HFF-Myc (cell line): Measurements from ENCODE around the gene CCDC112.

Experiments used
- DNase-seq: peaks from one replicate; pipeline ENCODE4 v3.0.0-alpha.2; 2011; ENCODE audit warnings: low read depth; ENCODE audit errors: extremely low read depth
- H3K4me3 ChIP-seq: replicated peaks from 2 replicates; pipeline ENCODE4 v1.5.1; 2011; ENCODE audit warnings: low read depth, mild to moderate bottlenecking, control low read depth, low read length
- TF ChIP-seq, protein P1 (sequence below): IDR thresholded peaks from 2 replicates; pipeline ENCODE4 v1.5.1; 2012; ENCODE audit warnings: mild to moderate bottlenecking, low read depth, low read length, control low read depth; ENCODE audit errors: missing control alignments

Gene CCDC112

GRCh38 chr5:115229606-115230005 is 66.8 kb downstream of the CCDC112 start:
- H3K4me3 ChIP-seq = no peak overlapping the region
- TF ChIP-seq, protein P1, sequence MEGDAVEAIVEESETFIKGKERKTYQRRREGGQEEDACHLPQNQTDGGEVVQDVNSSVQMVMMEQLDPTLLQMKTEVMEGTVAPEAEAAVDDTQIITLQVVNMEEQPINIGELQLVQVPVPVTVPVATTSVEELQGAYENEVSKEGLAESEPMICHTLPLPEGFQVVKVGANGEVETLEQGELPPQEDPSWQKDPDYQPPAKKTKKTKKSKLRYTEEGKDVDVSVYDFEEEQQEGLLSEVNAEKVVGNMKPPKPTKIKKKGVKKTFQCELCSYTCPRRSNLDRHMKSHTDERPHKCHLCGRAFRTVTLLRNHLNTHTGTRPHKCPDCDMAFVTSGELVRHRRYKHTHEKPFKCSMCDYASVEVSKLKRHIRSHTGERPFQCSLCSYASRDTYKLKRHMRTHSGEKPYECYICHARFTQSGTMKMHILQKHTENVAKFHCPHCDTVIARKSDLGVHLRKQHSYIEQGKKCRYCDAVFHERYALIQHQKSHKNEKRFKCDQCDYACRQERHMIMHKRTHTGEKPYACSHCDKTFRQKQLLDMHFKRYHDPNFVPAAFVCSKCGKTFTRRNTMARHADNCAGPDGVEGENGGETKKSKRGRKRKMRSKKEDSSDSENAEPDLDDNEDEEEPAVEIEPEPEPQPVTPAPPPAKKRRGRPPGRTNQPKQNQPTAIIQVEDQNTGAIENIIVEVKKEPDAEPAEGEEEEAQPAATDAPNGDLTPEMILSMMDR = no peak
- no peak for DNase-seq

GRCh38 chr5:115227281-115227680 is 69.2 kb downstream of the CCDC112 start:
- TF ChIP-seq, protein P1 = no peak
- no peak for DNase-seq
- no peak overlapping the region for H3K4me3 ChIP-seq
